Esophagus mucosa (tissue), 1 donor: Measurements from ENCODE around the gene TPH1. TPM values are rescaled to one million over a fixed set of nuclear protein-coding genes. Genes with fewer than 3 reads are reported as not detected.
A peak's percentile ranks its signal among the peaks of the same experiment; 100 is the strongest.
"Not testable (repeated sequence)": the region's sequence is repeated elsewhere in the genome, so short reads cannot be mapped to it uniquely, and the experiment has no call there.

Experiments
- ATAC-seq: fragments of 200-7000 bp; cut with Tn5 transposase; one replicate; pipeline ENCODE4 v1.9.1; 2020
- total RNA-seq: library from RNA; stranded (reverse); gene quantifications from one replicate; pipeline ENCODE4 v1.2.4, GENCODE V29; 2023
- donor health status: DM: yes; HTN: yes; CAD: no.

TPH1 gene
- total RNA-seq, 1 donor from 2014 or later, result 0.08 TPM

GRCh38 chr11:18019650-18020049 is 26.4 kb downstream of the TPH1 start:
- ATAC-seq, result no peak

GRCh38 chr11:18016789-18017188 is 29.3 kb downstream of the TPH1 start:
- no peak for ATAC-seq

- no peak for ATAC-seq
Measured at GRCh38 chr11:18014876-18015275, 31.2 kb downstream of the TPH1 start.

- no peak for ATAC-seq
Measured at GRCh38 chr11:18013790-18014507, 32.1 kb downstream of the TPH1 start.

GRCh38 chr11:18012906-18013781 is 32.9 kb downstream of the TPH1 start, which contains the start of gene SERGEF:
Gene SERGEF, minus strand, starts transcription at chr11:18013047. Its CDS starts 37 bp downstream, at chr11:18013010.
- peak; percentile 99 for ATAC-seq

GRCh38 chr11:18012122-18012905 is 33.8 kb downstream of the TPH1 start:
- ATAC-seq, result peak; percentile 12

GRCh38 chr11:18011633-18012032 is 34.4 kb downstream of the TPH1 start:
- no peak for ATAC-seq

GRCh38 chr11:18010977-18011586 is 35.0 kb downstream of the TPH1 start:
- no peak for ATAC-seq

GRCh38 chr11:18010121-18010670 is 35.9 kb downstream of the TPH1 start:
- no peak for ATAC-seq

GRCh38 chr11:18005376-18006129 is 40.5 kb downstream of the TPH1 start:
- no peak for ATAC-seq

GRCh38 chr11:18001191-18001590 is 44.9 kb downstream of the TPH1 start:
- ATAC-seq, result no peak

- ATAC-seq, result no peak
Measured at GRCh38 chr11:18000760-18001159, 45.3 kb downstream of the TPH1 start.

- not testable (repeated sequence) for ATAC-seq
Measured at GRCh38 chr11:18000128-18000527, 45.9 kb downstream of the TPH1 start.

Other genes starting within 250 kb of the TPH1 start
- 17.1 TPM for gene SERGEF, start 33.2 kb downstream of the TPH1 start, total RNA-seq
- 10.4 TPM for gene SAAL1, start 59.8 kb upstream of the TPH1 start, total RNA-seq
- gene MRGPRX3, start 86.3 kb upstream of the TPH1 start, total RNA-seq, result 1.9 TPM
- not detected for gene MRGPRX4, start 126.6 kb upstream of the TPH1 start, total RNA-seq
- 0.64 TPM for gene SAA4, start 190.5 kb upstream of the TPH1 start, total RNA-seq
- 19.0 TPM for gene SAA2, start 202.4 kb upstream of the TPH1 start, total RNA-seq
- 56.2 TPM for gene SAA1, start 220.0 kb upstream of the TPH1 start, total RNA-seq